ENCODE results near the gene MUC21.

MUC21 gene

GRCh38 chr6:30983439-30983838 lies at the start of gene MUC21:
Gene MUC21 (plus strand): TSS chr6:30983718. CDS start chr6:30983959, 241 bp downstream.
- no peak within 1 kb of the TSS for H3K4me3 ChIP-seq (ENCODE audit: low read depth, low read length)
- DNase-seq (ENCODE audit: low read depth), result no peak
- no peak for TF ChIP-seq POLR2A (IDR thresholded peaks at IDR 0.05; ENCODE audit: extremely low read depth, insufficient read length)
- TF ChIP-seq MAX (IDR thresholded peaks at IDR 0.05; ENCODE audit: low read depth, low read length), result no peak

- DNase-seq (ENCODE audit: low read depth), result no peak
- no peak for TF ChIP-seq POLR2A (IDR thresholded peaks at IDR 0.05; ENCODE audit: extremely low read depth, insufficient read length)
- no peak for TF ChIP-seq MYC (IDR thresholded peaks at IDR 0.05; ENCODE audit: low read depth, low read length)
- TF ChIP-seq MAX (IDR thresholded peaks at IDR 0.05; ENCODE audit: low read depth, low read length), result no peak
- TF ChIP-seq CTCF (IDR thresholded peaks at IDR 0.05; ENCODE audit: low read depth, low read length), result no peak
Measured at GRCh38 chr6:30935018-30935417, 48.5 kb upstream of the MUC21 start.

GRCh38 chr6:30937265-30937664 lies 46.3 kb upstream of the MUC21 start:
- DNase-seq (ENCODE audit: low read depth), result no peak
- TF ChIP-seq POLR2A (IDR thresholded peaks at IDR 0.05; ENCODE audit: extremely low read depth, insufficient read length) (no peak), MYC (IDR thresholded peaks at IDR 0.05; ENCODE audit: low read depth, low read length) (no peak), MAX (IDR thresholded peaks at IDR 0.05; ENCODE audit: low read depth, low read length) (no peak), CTCF (IDR thresholded peaks at IDR 0.05; ENCODE audit: low read depth, low read length) (no peak)
- H3K4me3 ChIP-seq (ENCODE audit: low read depth, low read length), result no peak overlapping the region

More at GRCh38 chr6:30935018-30935417, 48.5 kb upstream of the MUC21 start:
- H3K4me3 ChIP-seq (ENCODE audit: low read depth, low read length), result no peak overlapping the region

- no peak for DNase-seq (ENCODE audit: low read depth)
- no peak for TF ChIP-seq POLR2A (IDR thresholded peaks at IDR 0.05; ENCODE audit: extremely low read depth, insufficient read length)
- TF ChIP-seq MYC (IDR thresholded peaks at IDR 0.05; ENCODE audit: low read depth, low read length), result no peak
- no peak for TF ChIP-seq CTCF (IDR thresholded peaks at IDR 0.05; ENCODE audit: low read depth, low read length)
- no peak for TF ChIP-seq MAX (IDR thresholded peaks at IDR 0.05; ENCODE audit: low read depth, low read length)
- H3K4me3 ChIP-seq (ENCODE audit: low read depth, low read length), result no peak overlapping the region
Measured at GRCh38 chr6:30938730-30939129, 44.8 kb upstream of the MUC21 start.

GRCh38 chr6:30939473-30939872 lies 44.0 kb upstream of the MUC21 start:
- TF ChIP-seq MYC (IDR thresholded peaks at IDR 0.05; ENCODE audit: low read depth, low read length) (no peak), MAX (IDR thresholded peaks at IDR 0.05; ENCODE audit: low read depth, low read length) (no peak), POLR2A (IDR thresholded peaks at IDR 0.05; ENCODE audit: extremely low read depth, insufficient read length) (no peak), CTCF (IDR thresholded peaks at IDR 0.05; ENCODE audit: low read depth, low read length) (no peak)
- no peak overlapping the region for H3K4me3 ChIP-seq (ENCODE audit: low read depth, low read length)
- no peak for DNase-seq (ENCODE audit: low read depth)

- H3K4me3 ChIP-seq (ENCODE audit: low read depth, low read length), result no peak within 1 kb of the TSS
- no peak for TF ChIP-seq MYC (IDR thresholded peaks at IDR 0.05; ENCODE audit: low read depth, low read length)
- TF ChIP-seq CTCF (IDR thresholded peaks at IDR 0.05; ENCODE audit: low read depth, low read length), result no peak
- no peak for TF ChIP-seq POLR2A (IDR thresholded peaks at IDR 0.05; ENCODE audit: extremely low read depth, insufficient read length)
- TF ChIP-seq MAX (IDR thresholded peaks at IDR 0.05; ENCODE audit: low read depth, low read length), result no peak
- no peak for DNase-seq (ENCODE audit: low read depth)
Measured at GRCh38 chr6:30940361-30940986, 43.0 kb upstream of the MUC21 start, which contains the start of gene MUCL3. Gene MUCL3 (plus strand): TSS chr6:30940973. CDS start chr6:30941000, 27 bp downstream.
